HG02763 (cell line): ENCODE measurements around the gene FNIP2.
"Not testable (repeated sequence)": the region's sequence is repeated elsewhere in the genome, so short reads cannot be mapped to it uniquely, and the experiment has no call there.

Source experiments
- ATAC-seq: cut with Tn5 transposase; IDR thresholded peaks from one replicate; pipeline ENCODE4 v1.9.1; 2021; ENCODE audit warnings: mild to moderate bottlenecking, moderate library complexity; ENCODE audit not compliant: unreplicated experiment

Gene FNIP2

DNA sequence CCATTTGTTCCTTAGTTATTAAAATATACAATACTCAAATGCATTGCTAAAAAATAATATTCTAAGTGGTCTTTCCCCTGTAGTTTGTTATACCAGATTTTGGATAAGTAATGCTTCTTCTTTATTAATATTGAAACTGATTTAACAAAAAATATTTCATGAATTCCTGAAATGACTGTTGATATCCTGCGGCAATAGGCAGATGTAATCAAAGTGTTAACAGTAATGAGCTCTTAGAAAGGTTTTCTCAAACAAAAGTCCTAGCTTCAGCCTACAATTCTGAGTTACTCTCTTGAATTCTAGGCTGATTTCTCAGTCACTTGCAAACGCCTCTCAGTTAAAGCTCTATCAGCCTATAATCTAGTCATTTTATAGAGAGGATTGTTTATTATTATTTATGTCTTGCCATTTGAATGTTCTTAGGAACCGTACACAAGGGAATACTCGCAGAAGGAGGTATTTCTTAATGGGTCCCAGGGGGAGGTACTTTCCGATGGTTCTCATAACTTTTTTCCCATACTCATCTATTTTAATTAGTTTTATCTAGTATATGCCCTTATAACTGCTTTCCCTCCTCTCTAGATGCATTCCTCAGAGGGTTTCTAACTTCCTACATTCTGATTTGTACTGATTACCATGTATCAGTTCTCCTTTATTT is 96.8 kb downstream of the FNIP2 start:
- ATAC-seq: no peak

DNA sequence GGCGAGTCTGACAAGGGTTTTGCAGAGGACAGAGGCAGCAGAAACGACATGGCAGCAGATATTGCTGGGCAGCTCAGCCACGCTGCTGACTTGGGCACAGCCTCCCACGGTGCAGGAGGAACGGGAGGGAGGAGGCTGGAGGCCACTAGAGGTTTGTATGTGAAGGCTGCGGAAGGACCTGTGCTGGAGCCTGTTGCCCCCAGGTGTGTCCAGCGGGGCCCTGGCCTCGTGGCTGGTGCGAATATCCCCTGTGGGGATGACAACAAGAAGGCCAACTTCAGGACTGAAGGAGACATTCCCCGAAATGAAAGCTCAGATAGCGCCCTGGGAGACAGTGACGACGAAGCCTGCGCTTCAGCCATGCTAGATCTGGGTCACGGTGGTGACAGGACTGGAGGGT is 100.2 kb downstream of the FNIP2 start:
- no peak for ATAC-seq

DNA sequence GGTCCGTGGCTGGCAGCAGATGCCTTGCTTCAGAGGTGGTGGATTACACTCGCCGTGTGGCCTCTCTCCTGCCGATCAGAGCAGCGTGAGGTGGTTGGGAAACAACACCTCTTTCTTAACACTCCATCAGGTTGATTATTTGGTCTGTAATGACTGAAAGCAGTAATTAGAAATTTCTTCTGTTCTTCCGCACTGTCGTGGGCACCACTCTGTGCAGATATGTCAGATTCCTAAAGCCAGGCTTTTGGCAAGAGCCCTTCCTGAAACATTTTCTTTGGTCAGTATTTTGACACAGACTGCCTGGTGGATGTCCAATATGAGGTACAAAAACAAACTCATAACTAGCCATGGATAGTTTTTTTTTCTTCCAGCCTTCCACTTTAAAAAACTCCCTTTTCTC is 100.9 kb downstream of the FNIP2 start:
- no peak for ATAC-seq

DNA sequence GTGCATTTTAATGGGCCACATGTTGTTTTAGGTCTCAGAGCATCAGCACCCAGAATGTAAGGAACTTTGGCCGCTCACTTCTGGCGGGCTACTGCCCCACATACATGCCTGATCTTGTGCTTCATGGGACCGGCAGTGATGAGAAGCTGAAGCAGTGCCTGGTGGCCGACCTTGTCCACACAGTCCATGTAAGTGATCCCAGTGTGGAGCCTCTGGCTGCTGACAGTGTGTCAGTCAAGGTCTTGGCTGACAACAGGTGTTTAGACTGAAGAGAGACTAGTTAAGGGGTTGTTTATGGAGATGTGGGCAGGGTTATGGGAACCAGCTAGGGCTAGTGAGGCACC is 101.4 kb downstream of the FNIP2 start:
- ATAC-seq: no peak

DNA sequence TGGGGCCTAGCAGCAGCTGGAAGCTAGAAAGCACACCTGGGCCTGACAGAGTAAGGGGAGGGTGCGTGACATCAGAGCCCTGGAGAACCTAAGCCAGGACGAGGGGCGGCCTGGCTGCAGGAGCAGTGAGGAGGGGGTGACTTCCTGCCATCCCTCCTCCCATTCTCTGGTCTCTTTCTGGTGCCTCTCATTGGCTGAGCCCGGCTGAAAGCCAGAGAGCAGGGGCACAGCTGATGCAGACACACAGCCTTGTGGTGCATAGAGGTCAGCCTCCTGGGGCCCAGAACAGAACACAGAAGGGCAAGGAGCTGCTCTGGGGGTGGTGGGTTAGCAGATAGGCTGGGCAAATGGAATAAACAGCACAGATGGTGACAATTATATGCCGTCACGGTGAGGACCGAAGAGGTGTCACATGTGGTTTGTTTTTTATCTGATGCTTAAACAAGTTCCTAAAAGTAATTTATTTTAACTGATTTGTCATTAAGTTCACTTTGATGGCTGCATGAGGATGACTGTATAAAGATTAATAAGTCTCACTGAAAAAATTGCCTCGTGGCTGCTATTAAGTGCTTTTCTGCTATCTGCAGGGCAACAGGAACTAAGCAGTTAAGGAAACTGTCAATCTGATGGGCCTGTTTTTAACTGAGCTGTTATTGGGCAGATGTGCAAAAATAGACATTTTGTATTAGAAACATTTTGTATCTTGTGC is 102.0 kb downstream of the FNIP2 start:
- ATAC-seq: no peak

DNA sequence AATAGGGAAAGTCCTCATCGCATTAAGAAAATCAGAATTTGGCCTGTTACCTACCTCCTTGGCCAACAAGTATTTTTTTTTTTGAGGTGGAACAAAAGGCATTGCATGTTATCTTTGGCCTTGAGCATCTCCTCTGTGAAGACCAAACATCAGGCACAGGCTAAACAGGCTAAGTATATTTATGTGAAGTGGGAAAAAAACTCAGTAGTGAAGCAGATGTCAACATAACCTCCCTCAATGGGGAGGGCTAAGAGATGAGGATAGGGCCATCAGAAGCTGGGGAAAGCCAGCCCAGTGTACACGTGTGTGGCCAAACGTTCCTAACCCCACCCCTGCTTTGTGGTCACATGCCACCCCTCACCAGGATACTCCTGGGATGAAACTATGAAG is 102.5 kb downstream of the FNIP2 start:
- no peak for ATAC-seq

DNA sequence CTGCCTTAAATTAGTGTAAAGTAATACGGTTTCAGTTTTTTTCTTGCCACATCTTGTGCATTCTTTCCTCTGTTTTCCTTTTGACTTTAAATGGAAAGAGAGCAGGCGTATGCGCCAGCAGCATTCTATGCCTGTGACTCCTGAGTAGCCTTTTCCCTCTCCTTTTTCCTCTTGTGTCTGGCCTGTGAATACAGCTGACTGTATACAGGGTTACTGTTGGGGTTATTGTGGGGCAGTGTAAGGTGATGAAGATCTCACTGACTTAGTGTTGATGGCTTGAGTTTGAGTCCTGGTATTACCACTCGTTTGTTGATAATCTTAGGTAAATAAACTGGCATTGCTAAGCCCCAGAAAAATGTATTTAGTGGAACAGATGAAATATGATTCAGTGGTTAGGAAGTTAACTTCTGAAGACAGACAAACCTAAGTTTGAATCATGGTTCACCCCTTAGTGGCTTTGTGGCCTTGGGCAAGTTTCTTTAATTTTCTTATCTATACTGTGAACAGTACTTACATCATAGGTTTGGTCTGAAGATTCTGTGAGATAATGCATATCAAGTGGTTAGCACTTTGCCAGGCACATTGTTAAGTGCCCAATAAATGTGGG is 105.1 kb downstream of the FNIP2 start:
- ATAC-seq: no peak

DNA sequence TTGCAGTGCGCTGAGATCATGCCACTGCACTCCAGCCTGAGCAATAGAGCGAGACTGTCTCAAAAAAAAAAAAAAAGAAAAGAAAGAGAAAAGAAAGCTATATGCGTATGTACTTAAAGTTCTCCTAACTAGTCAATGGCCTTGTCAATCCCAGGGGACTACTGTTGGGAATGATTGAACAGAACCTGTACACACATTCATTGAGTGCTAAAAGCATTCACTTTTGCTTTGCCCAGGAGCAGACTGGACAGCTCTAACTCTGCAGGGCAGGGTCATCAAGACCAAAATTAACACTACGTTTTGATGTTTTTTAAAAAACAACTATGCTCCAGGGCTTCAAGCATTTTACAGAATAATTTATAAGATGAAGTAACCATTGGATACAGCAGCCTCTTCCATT is 106.2 kb downstream of the FNIP2 start:
- ATAC-seq: no peak

DNA sequence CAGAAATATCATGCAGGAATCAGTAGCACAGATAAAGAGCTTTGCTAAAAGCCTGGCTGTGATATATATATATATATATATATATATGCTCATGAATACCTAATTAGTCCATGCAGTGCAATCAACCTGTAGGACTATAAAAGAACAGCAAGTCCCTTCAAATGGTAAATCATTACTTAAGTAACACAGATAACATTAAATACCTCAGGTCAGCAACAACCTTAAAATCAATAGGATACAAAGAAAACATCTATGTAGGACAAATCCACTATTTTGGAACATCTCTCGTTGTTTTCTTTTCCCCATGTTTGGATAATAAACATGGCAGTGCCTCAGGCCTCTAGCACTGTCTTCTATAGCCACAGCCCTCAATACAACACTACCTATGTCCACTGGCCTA is 106.6 kb downstream of the FNIP2 start:
- ATAC-seq: no peak

DNA sequence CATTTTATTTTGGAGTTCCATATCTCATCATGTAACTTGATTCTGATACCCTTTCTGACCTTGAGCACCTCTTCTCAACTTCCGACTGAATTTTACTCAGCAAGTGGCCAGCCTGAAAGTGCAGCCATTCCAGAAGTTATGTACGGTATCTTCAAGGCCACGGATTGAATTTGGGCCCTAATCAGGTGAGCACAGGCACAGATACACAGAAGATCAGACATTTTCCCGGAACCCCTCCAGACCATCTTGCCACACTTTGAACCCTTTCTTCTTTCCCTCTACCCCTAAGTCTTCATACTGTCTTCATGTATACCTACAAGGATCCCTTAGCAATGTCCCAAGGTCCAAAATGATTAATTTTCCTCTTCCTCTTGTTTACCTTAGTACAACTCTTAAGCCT is 108.2 kb downstream of the FNIP2 start:
- ATAC-seq: no peak

DNA sequence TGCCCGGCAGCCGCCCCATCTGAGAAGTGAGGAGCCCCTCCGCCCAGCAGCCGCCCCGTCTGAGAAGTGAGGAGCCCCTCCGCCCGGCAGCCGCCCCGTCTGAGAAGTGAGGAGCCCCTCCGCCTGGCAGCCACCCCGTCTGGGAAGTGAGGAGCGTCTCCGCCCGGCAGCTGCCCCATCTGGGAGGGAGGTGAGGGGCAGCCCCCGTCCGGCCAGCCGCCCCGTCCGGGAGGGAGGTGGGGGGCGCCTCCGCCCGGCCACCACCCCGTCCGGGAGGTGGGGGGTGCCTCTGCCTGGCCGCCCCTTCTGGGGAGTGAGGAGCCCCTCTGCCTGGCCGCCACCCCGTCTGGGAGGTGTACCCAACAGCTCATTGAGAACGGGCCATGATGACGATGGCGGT is 113.3 kb downstream of the FNIP2 start:
- not testable (repeated sequence) for ATAC-seq

DNA sequence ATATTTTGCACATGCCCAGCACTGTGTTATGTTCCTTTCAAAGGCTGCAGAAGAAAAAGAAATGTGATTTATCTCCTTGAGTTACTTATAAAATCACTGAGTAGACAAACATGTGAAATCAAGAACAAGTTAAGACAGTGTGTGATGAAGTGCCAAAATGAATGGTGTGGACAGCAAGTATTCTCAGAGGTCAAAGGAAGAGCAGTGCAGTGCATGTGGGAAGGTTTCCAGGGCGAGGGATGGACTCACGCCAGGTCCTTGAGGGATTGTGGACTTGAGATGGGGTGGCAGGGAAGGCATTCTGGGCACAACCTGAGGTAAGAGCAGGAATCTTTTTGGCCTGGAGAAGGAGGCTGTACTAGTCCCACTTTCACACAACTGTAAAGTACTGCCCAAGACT is 115.5 kb downstream of the FNIP2 start:
- no peak for ATAC-seq

DNA sequence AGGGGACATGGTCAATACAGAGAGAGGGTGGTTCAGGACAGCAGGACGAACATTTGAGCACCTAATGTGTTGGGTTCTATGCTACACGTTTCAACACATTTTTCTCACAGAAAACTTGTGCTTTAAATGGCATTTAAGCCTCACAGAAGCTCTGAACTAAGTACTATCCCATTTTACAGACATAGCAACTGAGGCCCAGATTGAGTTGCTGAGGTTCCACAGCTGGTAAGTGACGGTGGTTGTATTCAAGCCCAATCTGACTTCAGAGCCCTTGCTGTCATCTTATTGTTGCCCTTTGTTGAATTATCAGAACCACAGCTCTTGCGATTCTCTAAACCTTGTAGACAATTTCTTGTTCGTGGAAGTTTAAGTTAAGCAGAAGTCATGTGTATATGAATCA is 116.7 kb downstream of the FNIP2 start:
- no peak for ATAC-seq

DNA sequence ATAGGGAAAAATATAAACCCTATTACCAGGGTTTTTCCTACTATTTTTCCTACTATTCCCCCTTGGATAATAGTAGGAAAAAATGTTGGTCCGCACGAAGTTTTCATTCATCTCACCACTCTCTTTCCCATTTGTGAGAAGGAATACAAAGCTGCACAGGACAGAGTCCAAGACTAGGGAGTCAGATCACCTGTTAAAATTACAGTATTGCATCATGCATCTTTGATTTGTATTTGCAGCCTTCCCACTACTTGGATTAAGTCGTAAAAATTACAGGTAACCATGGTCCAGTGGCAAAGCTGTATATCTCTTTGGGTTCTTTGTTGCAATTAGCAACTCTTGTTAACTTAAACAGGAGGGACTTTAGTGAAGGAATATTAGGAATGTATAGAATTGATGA is 121.5 kb downstream of the FNIP2 start:
- ATAC-seq: no peak

DNA sequence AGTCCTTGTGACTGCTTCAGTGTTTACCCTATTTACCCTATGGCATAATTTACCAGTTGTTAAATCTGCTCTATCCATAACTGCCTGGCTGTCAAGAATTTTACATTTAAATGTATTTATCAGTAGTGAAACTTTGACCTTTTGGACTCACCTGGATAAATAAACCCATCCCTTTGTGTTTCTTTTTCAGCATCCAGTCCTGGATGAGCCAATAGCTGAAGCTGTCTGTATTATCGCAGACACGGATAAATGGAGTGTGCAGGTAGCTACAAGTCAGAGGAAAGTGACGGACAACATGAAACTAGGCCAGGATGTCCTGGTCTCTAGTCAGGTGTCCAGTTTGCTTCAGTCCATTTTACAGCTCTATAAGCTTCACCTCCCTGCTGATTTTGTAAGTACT is 122.4 kb downstream of the FNIP2 start:
- ATAC-seq: no peak

DNA sequence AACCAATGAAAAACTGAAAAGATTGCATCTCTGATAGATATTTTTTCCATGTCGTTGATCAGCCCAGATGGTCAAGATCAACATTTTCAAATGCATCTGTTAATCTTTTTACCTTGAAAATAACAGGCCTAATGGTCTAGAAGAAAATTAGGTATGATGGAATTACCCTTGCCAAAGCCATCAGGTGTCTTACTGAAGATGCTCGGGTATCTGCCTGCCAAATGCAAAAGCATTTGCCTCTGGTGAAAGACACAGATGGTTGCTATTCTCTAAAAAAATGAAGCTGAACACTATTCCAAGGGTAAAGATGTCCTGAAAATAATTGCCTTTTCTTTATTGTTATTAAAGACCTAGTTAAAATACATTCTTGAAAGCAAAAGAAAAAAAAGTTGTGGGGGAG is 126.0 kb downstream of the FNIP2 start:
- no peak for ATAC-seq

DNA sequence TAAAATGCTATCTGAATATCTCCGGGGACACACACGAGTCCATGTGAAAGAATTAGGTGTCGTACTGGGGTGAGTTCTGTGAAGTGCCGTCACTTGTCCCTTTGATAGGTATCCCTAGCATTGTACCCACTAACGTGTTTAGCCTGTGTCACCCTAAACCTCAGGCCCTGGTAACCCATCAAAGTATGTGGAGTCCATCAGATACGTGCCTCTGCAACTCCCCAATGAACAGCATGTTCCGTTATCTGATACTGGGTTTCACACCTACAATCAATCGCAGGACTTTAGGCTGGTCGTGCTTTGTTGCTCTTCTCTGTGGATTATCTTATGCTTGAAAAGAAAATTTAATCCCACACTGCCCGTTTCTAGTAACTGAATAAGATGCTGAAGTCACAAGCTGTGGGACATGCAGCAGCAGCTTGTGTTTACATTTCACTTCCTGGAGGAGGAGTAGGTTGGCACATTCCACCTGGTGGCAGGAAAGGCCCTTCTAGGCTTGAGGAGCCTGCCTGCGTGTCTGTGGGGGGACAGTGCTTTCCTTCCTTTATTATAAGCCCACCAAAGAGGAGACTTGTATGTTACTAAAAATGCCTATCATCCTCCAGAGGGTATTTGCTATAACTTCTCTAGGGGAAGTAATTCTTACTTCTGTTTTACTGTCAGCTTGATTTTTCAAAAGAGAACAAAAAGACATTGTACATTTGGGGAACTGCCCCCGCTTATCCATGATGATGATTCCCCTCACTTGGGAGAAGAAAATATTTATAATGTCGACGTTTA is 127.2 kb downstream of the FNIP2 start:
- ATAC-seq: no peak

DNA sequence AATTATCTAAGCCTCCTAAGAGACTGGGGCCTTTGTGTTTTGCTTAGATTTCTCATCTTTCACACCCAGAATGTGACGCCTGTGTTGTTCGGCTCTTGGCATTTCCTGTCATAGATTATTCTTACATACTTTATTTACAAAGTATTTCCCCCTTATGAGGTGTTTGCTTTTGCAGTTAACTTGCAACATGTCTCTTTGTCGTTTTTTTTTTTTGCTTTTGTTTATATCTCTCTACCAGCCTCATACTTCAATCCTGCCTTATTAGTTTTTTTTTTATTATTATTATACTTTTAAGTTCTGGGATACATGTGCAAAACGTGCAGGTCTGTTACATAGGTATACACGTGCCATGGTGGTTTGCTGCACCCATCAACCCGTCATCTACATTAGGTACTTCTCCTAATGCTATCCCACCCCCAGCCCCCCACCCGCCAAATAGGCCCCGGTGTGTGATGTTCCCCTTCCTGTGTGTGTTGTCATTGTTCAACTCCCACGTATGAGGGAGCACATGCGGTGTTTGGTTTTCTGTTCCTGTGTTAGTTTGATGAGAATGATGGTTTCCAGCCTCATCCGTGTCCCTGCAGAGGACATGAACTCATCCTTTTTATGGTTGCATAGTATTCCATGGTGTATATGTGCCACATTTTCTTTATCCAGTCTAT is 127.9 kb downstream of the FNIP2 start:
- not testable (repeated sequence) for ATAC-seq

DNA sequence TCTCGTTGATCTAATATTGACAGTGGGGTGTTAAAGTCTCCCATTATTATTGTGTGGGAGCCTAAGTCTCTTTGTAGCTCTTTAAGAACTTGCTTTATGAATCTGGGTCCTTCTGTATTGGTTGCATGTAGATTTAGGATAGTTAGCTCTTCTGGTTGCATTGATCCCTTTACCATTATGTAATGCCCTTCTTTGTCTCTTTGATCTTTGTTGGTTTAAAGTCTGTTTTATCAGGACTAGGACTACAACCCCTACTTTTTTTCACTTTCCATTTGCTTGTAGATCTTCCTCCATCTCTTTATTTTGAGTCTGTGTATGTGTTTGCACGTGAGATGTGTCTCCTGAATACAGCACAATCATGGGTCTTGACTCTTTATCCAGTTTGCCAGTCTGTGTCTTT is 131.6 kb downstream of the FNIP2 start:
- not testable (repeated sequence) for ATAC-seq

DNA sequence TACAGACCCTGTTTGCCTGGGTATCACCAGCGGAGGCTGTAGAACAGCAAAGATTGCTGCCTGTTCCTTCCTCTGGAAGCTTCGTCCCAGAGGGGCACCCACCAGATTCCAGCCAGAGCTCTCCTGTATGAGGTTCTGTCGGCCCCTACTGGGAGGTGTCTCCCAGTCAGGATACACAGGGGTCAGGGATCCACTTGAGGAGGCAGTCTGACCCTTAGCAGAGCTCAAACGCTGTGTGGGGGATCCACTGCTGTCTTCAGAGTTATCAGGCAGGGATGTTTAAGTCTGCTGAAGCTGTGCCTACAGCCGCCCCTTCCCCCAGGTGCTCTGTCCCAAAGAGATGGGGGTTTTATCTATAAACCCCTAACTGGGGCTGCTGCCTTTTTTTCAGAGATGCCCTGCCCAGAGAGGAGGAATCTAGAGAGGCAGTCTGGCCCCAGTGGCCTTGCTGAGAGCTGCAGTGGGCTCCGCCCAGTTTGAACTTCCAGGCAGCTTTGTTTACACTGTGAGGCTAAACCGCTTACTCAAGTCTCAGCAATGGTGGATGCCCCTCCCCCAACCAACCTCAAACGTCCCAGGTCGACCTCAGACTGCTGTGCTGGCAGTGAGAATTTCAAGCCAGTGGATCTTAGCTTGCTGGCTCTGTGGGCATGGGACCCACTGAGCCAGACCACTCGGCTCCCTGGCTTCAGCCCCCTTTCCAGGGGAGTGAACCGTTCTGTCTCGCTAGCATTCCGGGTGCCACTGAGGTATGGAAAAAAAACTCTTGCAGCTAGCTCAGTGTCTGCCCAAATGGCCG is 133.7 kb downstream of the FNIP2 start:
- ATAC-seq: not testable (repeated sequence)

DNA sequence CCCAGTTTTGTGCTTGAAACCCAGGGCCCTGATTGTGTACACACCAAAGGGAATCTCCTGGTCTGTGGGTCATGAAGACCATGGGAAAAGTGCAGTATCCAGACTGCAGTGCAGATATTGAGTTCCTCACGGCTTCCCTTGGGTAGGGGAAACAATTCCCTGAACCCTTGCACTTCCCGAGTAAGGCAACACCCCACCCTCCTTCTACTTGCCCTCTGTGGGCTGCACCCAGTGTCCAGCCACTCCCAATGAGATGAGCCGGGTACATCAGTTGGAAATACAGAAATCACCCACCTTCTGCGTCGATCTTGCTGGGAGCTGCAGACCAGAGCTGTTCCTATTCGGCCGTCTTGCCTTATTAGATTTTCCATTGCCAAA is 134.2 kb downstream of the FNIP2 start:
- ATAC-seq: no peak
